KOPT-K1 (cell line): ENCODE data around the gene BCKDHB.
"Not testable (repeated sequence)": the region's sequence is repeated elsewhere in the genome, so short reads cannot be mapped to it uniquely, and the experiment has no call there.

ENCODE experiments used
- H3K27ac ChIP-seq: fragments of 200-600 bp; sonication (generic); 2 replicates; pipeline ENCODE4 v1.5.1; 2016; ENCODE audit warnings: antibody characterized with exemption, mild to moderate bottlenecking, low read depth, low read length; ENCODE audit not compliant: poor library complexity, severe bottlenecking
- H3K36me3 ChIP-seq: fragments of 200-600 bp; sonication (generic); 2 replicates; pipeline ENCODE4 v1.5.1; 2017; ENCODE audit warnings: antibody characterized with exemption, mild to moderate bottlenecking, low read length, moderate library complexity; ENCODE audit not compliant: insufficient read depth
- H3K9me3 ChIP-seq: fragments of 200-600 bp; sonication (generic); 2 replicates; pipeline ENCODE4 v1.5.1; 2017; ENCODE audit warnings: antibody characterized with exemption, low read length, mild to moderate bottlenecking; ENCODE audit not compliant: insufficient read depth, poor library complexity, severe bottlenecking

The BCKDHB gene

GRCh38 chr6:80282913-80283554, 176.6 kb downstream of the BCKDHB start:
- Histone ChIP-seq H3K9me3 (no peaks in the 10 kb centered on the region), H3K27ac (no peak overlapping the region), H3K36me3 (no peaks in the 10 kb centered on the region)

GRCh38 chr6:80287112-80287511, 180.6 kb downstream of the BCKDHB start:
- Histone ChIP-seq H3K9me3 (no peaks in the 10 kb centered on the region), H3K27ac (no peak overlapping the region), H3K36me3 (no peaks in the 10 kb centered on the region)

GRCh38 chr6:80287607-80288006, 181.1 kb downstream of the BCKDHB start:
- no peaks in the 10 kb centered on the region for H3K36me3 ChIP-seq
- no peak overlapping the region for H3K27ac ChIP-seq
- peaks cover 5% of the 10 kb centered on the region for H3K9me3 ChIP-seq

GRCh38 chr6:80289727-80290126, 183.3 kb downstream of the BCKDHB start:
- H3K27ac ChIP-seq, result no peak overlapping the region
- no peaks in the 10 kb centered on the region for H3K36me3 ChIP-seq
- peaks cover 26% of the 10 kb centered on the region for H3K9me3 ChIP-seq

GRCh38 chr6:80294531-80294930, 188.1 kb downstream of the BCKDHB start:
- not testable (repeated sequence) for H3K36me3 ChIP-seq, H3K27ac ChIP-seq
- H3K9me3 ChIP-seq, result peaks cover 36% of the 10 kb centered on the region

- H3K9me3 ChIP-seq, result no peaks in the 10 kb centered on the region
Observed at GRCh38 chr6:80302716-80303115, 196.2 kb downstream of the BCKDHB start.

DNA sequence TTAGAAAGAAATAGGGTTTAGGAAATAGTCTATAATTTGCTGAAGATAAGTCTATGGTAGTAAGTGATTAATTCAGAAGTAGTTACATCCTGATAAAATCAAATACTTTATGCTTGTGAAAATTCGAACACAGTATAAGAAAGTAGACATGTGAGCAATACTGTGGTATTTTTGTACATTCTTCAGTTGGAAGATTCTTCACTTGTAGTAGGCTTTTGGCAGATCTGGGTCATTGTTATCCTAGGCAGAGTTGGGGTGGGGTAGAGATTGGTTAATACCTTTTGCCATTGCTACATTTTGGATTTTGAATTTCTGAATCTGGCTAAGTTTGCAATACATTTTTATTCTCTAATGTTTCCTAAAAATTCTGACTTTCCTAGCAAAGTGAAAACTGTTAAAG, 197.5 kb downstream of the BCKDHB start:
- H3K27ac ChIP-seq, result no peak overlapping the region

More at GRCh38 chr6:80302716-80303115, 196.2 kb downstream of the BCKDHB start:
- Histone ChIP-seq H3K36me3 (no peaks in the 10 kb centered on the region), H3K27ac (no peak overlapping the region)

GRCh38 chr6:80314531-80314930, 208.1 kb downstream of the BCKDHB start:
- H3K36me3 ChIP-seq, result no peaks in the 10 kb centered on the region
- H3K27ac ChIP-seq, result no peak overlapping the region
- H3K9me3 ChIP-seq, result peaks cover 14% of the 10 kb centered on the region

More for the DNA sequence above, 197.5 kb downstream of the BCKDHB start:
- H3K9me3 ChIP-seq, result no peaks in the 10 kb centered on the region
- H3K36me3 ChIP-seq, result no peaks in the 10 kb centered on the region

DNA sequence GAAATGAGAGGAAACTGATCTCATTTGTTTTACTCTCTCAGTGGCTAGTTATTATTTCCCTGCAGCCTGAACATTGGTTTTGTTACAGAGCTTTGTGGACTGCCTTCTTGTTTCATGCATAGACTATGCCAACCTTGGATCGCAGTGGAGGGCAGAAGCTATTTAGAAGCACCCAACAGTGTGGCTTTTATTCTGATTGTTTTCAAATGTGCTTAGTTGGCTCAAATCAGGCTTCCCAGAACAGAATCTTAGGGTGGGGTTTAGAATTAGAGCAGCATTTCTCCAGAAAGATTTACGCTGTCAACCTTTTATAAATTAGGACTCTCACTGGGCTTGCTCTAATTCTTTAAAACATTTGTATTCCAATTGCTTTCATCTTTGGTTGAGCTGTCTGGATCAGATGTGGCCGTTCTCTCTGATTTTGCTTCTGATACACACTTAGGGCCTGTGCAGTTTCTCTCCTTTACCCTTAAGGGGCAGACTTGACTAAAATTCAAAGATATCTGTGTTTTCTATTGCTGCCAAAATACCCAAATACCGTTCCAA, 210.3 kb downstream of the BCKDHB start:
- no peak overlapping the region for H3K27ac ChIP-seq
- peaks cover 14% of the 10 kb centered on the region for H3K9me3 ChIP-seq

GRCh38 chr6:80319196-80319595, 212.7 kb downstream of the BCKDHB start:
- H3K36me3 ChIP-seq, result no peaks in the 10 kb centered on the region
- no peak overlapping the region for H3K27ac ChIP-seq
- H3K9me3 ChIP-seq, result peaks cover 7% of the 10 kb centered on the region

More for the DNA sequence above, 210.3 kb downstream of the BCKDHB start:
- H3K36me3 ChIP-seq, result no peaks in the 10 kb centered on the region

DNA sequence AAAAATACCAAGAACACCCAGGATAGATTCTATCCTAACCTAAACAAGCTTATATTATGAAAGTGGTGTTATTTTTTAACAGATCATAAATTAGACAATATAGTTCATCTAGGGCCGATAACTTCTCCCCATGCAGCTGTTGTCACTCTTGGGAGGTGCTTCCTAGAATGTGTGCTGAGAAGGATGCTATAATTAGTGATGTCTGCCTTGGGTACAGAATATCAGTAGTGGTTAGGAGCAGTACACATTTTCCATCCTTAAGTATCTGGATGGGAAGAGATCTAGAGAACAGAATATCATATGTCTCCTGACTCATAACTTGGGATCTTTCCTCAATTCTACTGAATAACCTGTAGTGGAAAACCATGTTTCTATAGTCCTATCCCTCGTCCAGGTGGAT, 214.5 kb downstream of the BCKDHB start:
- no peaks in the 10 kb centered on the region for H3K9me3 ChIP-seq
- H3K36me3 ChIP-seq, result no peaks in the 10 kb centered on the region
- H3K27ac ChIP-seq, result no peak overlapping the region

- no peaks in the 10 kb centered on the region for H3K36me3 ChIP-seq
- no peaks in the 10 kb centered on the region for H3K9me3 ChIP-seq
- H3K27ac ChIP-seq, result no peak overlapping the region
Observed at GRCh38 chr6:80325742-80326141, 219.3 kb downstream of the BCKDHB start.

DNA sequence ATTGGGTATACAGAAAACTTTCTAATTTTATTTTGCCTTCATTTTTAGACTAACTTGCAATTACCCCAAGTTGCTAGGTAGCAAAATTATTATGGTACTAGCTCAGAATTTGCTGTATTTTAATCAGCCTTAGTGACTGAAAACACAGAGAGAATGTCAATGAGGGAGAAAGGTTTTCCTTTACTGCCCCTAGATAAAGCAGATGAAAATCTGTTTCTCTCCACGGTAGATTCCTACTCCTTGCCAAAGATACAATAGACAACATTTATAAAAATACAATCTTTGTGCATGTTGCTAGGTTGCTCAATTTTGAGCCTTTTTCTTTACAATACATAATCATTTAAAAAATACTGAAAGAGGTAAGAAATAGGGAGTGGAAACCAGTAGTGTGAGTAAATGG, 222.2 kb downstream of the BCKDHB start:
- Histone ChIP-seq H3K36me3 (no peaks in the 10 kb centered on the region), H3K27ac (no peak overlapping the region), H3K9me3 (no peaks in the 10 kb centered on the region)

DNA sequence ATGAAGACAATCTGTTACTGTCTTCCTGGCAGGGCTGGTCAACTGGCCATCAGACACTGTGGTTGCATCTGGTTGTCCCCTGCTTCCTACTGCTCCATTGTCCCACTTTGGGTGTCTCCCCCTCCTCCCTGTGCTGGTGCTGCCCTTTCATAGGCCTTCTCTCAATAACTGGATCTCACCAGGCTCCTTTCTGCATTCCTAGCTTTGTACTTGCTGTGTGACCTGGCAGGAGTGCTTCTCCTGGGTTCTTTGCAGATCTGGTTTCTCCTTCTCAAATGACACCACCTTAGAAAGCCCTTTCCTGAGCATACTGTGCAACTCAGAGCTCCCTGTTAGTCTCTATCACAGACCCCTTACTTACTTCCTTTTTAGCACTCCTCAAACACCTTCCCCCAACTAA, 223.0 kb downstream of the BCKDHB start:
- Histone ChIP-seq H3K27ac (no peak overlapping the region), H3K36me3 (no peaks in the 10 kb centered on the region)

DNA sequence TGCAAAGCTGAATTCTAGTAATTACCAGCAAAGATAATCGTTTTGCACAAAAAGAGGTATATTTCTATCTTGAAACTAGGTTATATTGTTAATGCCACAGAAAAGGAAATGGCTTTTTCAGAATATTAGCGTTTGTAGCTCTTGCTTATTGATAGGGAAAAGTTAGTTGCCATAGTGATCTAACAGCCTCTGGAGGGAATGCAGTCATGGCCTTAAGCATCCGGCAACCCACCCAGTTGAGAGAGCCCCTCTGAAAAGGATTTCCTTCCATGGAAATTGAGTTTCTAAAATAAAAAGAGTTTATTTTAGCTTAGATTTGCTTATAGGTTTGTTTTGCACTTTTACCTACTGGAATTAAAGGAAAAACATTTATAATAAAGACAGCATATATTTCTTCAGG, 224.5 kb downstream of the BCKDHB start:
- H3K27ac ChIP-seq, result no peak overlapping the region
- H3K9me3 ChIP-seq, result no peaks in the 10 kb centered on the region
- no peaks in the 10 kb centered on the region for H3K36me3 ChIP-seq

More for the DNA sequence above, 223.0 kb downstream of the BCKDHB start:
- no peaks in the 10 kb centered on the region for H3K9me3 ChIP-seq

GRCh38 chr6:80331522-80331921, 225.1 kb downstream of the BCKDHB start:
- no peaks in the 10 kb centered on the region for H3K36me3 ChIP-seq
- H3K9me3 ChIP-seq, result no peaks in the 10 kb centered on the region
- H3K27ac ChIP-seq, result no peak overlapping the region
